B cell (primary cell): Measurements from ENCODE around the gene MVB12B. TPM values are rescaled to one million over a fixed set of nuclear protein-coding genes. Genes with fewer than 3 reads are reported as not detected.

Source experiments
- ATAC-seq: fragments of 200-7000 bp; cut with Tn5 transposase; one replicate; pipeline ENCODE4 v1.10.0; 2021; ENCODE audit warnings: low read depth, mild to moderate bottlenecking, moderate number of reproducible peaks, moderate library complexity
- CTCF ChIA-PET: fragments of 350-600 bp; sonication (Branson Sonifier 250); formaldehyde crosslinking; loops from one replicate; lab custom pipeline; 2021; ENCODE audit warnings: antibody characterized with exemption, inconsistent platforms; lab: Charles Lee
- POLR2A ChIA-PET: fragments of 350-600 bp; sonication (Branson Sonifier 250); formaldehyde crosslinking; loops from one replicate; lab custom pipeline; 2021; ENCODE audit warnings: antibody characterized with exemption; lab: Charles Lee
- DNase-seq: peaks from one replicate; pipeline ENCODE4 v3.0.0; 2013
- H2AFZ ChIP-seq: 2 replicates; pipeline ENCODE4 v1.6.1; 2012; ENCODE audit warnings: mild to moderate bottlenecking, low read depth, low read length; ENCODE audit not compliant: insufficient read depth, poor library complexity, severe bottlenecking
- H3K27ac ChIP-seq, 2 donors: 1 replicate in 1 of 2; 2 replicates in 1 of 2; pipeline ENCODE4 v1.5.1; 2012 to 2013; ENCODE audit warnings: low read length in 2 of 2, mild to moderate bottlenecking in 2 of 2, moderate library complexity in 1 of 2
- H3K27me3 ChIP-seq, 4 experiments: fragments of 200-600 bp in 1 of 4; sonication (generic) in 1 of 4; replicated peaks in 1 of 4; 1 replicate in 2 of 4; 2 replicates in 2 of 4; pipeline versions ENCODE4 v1.6.1 to v1.7.0; 2013 to 2016; ENCODE audit warnings: low read length in 3 of 4, mild to moderate bottlenecking in 2 of 4, mixed read lengths in 1 of 4, moderate library complexity in 1 of 4; ENCODE audit not compliant: insufficient read depth in 4 of 4, control insufficient read depth in 3 of 4; ENCODE audit errors: control extremely low read depth in 1 of 4
- H3K36me3 ChIP-seq, 2 experiments: replicated peaks in 1 of 2; 1 replicate in 1 of 2; 2 replicates in 1 of 2; pipeline versions ENCODE4 v1.6.1 to v1.7.1; 2013; ENCODE audit warnings: low read length in 1 of 2; ENCODE audit not compliant: insufficient read depth in 2 of 2, control insufficient read depth in 1 of 2; ENCODE audit errors: control extremely low read depth in 1 of 2, extremely low read depth in 1 of 2
- H3K4me1 ChIP-seq, 2 donors: fragments of 200-600 bp in 1 of 2; sonication (generic) in 1 of 2; 1 replicate in 1 of 2; 2 replicates in 1 of 2; pipeline versions ENCODE4 v1.5.1 to v1.6.1; 2013 to 2017; ENCODE audit warnings: low read length in 2 of 2; ENCODE audit not compliant: control insufficient read depth in 2 of 2, insufficient read depth in 2 of 2
- H3K4me2 ChIP-seq: replicated peaks from 2 replicates; pipeline ENCODE3; 2012; ENCODE audit warnings: mild to moderate bottlenecking, low read depth, low read length; ENCODE audit not compliant: poor library complexity, severe bottlenecking
- H3K4me3 ChIP-seq, 5 experiments: fragments of 200-600 bp in 1 of 5; sonication (generic) in 1 of 5; 1 replicate in 3 of 5; 2 replicates in 2 of 5; pipeline versions ENCODE4 v1.5.1 to v1.7.0; 2011 to 2016; ENCODE audit warnings: low read length in 4 of 5, mild to moderate bottlenecking in 4 of 5, low read depth in 2 of 5, control low read depth in 1 of 5, moderate library complexity in 1 of 5; ENCODE audit not compliant: insufficient read depth in 1 of 5; ENCODE audit errors: control extremely low read depth in 1 of 5, extremely low read depth in 1 of 5
- H3K79me2 ChIP-seq: fragments of 200-600 bp; sonication (generic); one replicate; pipeline ENCODE4 v1.6.0; 2016; ENCODE audit warnings: low read length; ENCODE audit not compliant: control insufficient read depth, insufficient read depth
- H3K9ac ChIP-seq: fragments of 200-600 bp; sonication (generic); 2 replicates; pipeline ENCODE4 v1.6.1; 2017; ENCODE audit warnings: mild to moderate bottlenecking, low read length, moderate library complexity
- H3K9me3 ChIP-seq, 3 donors: one replicate each; pipeline versions ENCODE4 v1.6.1 to v1.7.1; 2013; ENCODE audit warnings: low read length in 2 of 3; ENCODE audit not compliant: control insufficient read depth in 2 of 3, insufficient read depth in 1 of 3; ENCODE audit errors: control extremely low read depth in 1 of 3
- H4K20me1 ChIP-seq: 2 replicates; pipeline ENCODE4 v1.6.0; 2012; ENCODE audit warnings: mild to moderate bottlenecking, low read length; ENCODE audit not compliant: insufficient read depth, control insufficient read depth, poor library complexity, severe bottlenecking
- H3K27ac Mint-ChIP-seq: one replicate; pipeline ENCODE4 v1.8.0; 2021; ENCODE audit warnings: mixed read lengths
- H3K27me3 Mint-ChIP-seq: one replicate; pipeline ENCODE4 v1.8.0; 2021; ENCODE audit warnings: mixed read lengths
- H3K4me1 Mint-ChIP-seq: one replicate; pipeline ENCODE4 v1.8.0; 2021; ENCODE audit warnings: mixed read lengths
- H3K4me3 Mint-ChIP-seq: one replicate; pipeline ENCODE4 v1.8.0; 2021; ENCODE audit warnings: mixed read lengths
- H3K9me3 Mint-ChIP-seq: one replicate; pipeline ENCODE4 v1.8.0; 2022; ENCODE audit warnings: mixed read lengths; ENCODE audit not compliant: insufficient read depth
- CTCF ChIP-seq: fragments of 200-600 bp; IDR thresholded peaks from one replicate; pipeline ENCODE4 v1.8.0; 2022; ENCODE audit warnings: antibody characterized with exemption, mild to moderate bottlenecking
- EZH2 ChIP-seq: IDR thresholded peaks from 2 replicates; pipeline ENCODE4 v1.6.1; 2012; ENCODE audit warnings: borderline replicate concordance, low read depth, mild to moderate bottlenecking, moderate library complexity, low read length; ENCODE audit not compliant: insufficient read depth, poor library complexity, severe bottlenecking
- WGBS: methylation state at CpG from one replicate; pipeline ENCODE4 v1.1.5; 2013; ENCODE audit warnings: missing lambda C conversion rate; ENCODE audit not compliant: insufficient coverage; 5-methylcytosine and 5-hydroxymethylcytosine counted together
- intact Hi-C: fragments of 100-400 bp; cut with micrococcal nuclease; formaldehyde crosslinking; loops from one replicate; pipeline ENCODE4 v1.10.0; 2022
- polyA plus RNA-seq: library from polyadenylated mRNA; depleted of rRNA; stranded (reverse); fragments of >200 nt; gene quantifications from 2 replicates; pipeline ENCODE4 v1.2.3, GENCODE V29; 2012
- total RNA-seq, 2 donors: library from RNA; stranded (reverse); fragments of 120-200 nt in 1 of 2; gene quantifications; 1 replicate in 1 of 2; 2 replicates in 1 of 2; pipeline versions ENCODE4 v1.2.3 to v1.2.4, GENCODE V29; 2013 to 2022

MVB12B gene
- total and polyA plus RNA-seq, 2 donors (not counting 1 experiment from before 2014, with no cell fraction given): 1.2 to 9.8 TPM

GRCh38 chr9:126474206-126474765 lies 147.7 kb downstream of the MVB12B start:
- WGBS: 98% methylated on average over 5 of the region's 7 CpGs
- no peaks in the 10 kb centered on the region for H3K36me3 ChIP-seq
- no peaks in the 10 kb centered on the region for H4K20me1 ChIP-seq
- no peak for ATAC-seq
- no peak overlapping the region for H2AFZ ChIP-seq
- peaks cover 3% of the 10 kb centered on the region for H3K9me3 Mint-ChIP-seq
- CTCF ChIA-PET: interaction anchor here (0.6 to 7.9 kb wide), 6 partner anchors 17 to 454 kb away, joined by 3 to 73 read pairs (median 8); no protein-coding TSS in a partner anchor
- intact Hi-C loops: loop anchor here (5.0 kb wide), 1 partner anchor 77 kb away; no protein-coding TSS in a partner anchor
- DNase-seq: no peak
- peaks cover 0 to 14% (median 3%) of the 10 kb centered on the region in 3 donors for H3K9me3 ChIP-seq
- no peaks in the 10 kb centered on the region for H3K27me3 ChIP-seq
- H3K27me3 Mint-ChIP-seq: no peaks in the 10 kb centered on the region
- POLR2A ChIA-PET: no interaction called here
- no peak overlapping the region for H3K27ac Mint-ChIP-seq
- H3K9ac ChIP-seq: no peak overlapping the region
- H3K4me3 ChIP-seq: no peak overlapping the region
- peaks cover 42% of the 10 kb centered on the region for H3K4me1 Mint-ChIP-seq
- no peak overlapping the region for H3K4me3 Mint-ChIP-seq
- peaks cover 32 to 37% of the 10 kb centered on the region in 2 donors for H3K4me1 ChIP-seq
- TF ChIP-seq CTCF (no peak), EZH2 (no peak)
- H3K27ac ChIP-seq: no peak overlapping the region
- H3K79me2 ChIP-seq: no peaks in the 10 kb centered on the region
- H3K4me2 ChIP-seq: no peak overlapping the region

GRCh38 chr9:126474786-126475485 lies 148.3 kb downstream of the MVB12B start:
- H3K27me3 Mint-ChIP-seq: no peaks in the 10 kb centered on the region
- 96% methylated on average over 13 of the region's 14 CpGs for WGBS
- H3K9me3 Mint-ChIP-seq: peaks cover 3% of the 10 kb centered on the region
- H3K4me1 Mint-ChIP-seq: peaks cover 36% of the 10 kb centered on the region
- TF ChIP-seq EZH2 (no peak), CTCF (no peak)
- Histone ChIP-seq H3K4me2 (no peak overlapping the region), H3K36me3 (no peaks in the 10 kb centered on the region), H3K27me3 (no peaks in the 10 kb centered on the region), H3K79me2 (no peaks in the 10 kb centered on the region), H3K9ac (no peak overlapping the region), H3K27ac (no peak overlapping the region), H4K20me1 (no peaks in the 10 kb centered on the region), H3K4me3 (no peak overlapping the region), H3K4me1 (peaks cover 26 to 30% of the 10 kb centered on the region in 2 donors), H3K9me3 (peaks cover 0 to 14% (median 3%) of the 10 kb centered on the region in 3 donors), H2AFZ (no peak overlapping the region)
- no peak overlapping the region for H3K4me3 Mint-ChIP-seq
- H3K27ac Mint-ChIP-seq: no peak overlapping the region
- ChIA-PET CTCF (interaction anchor here (1.1 to 7.9 kb wide), 2 partner anchors 16 to 157 kb away, joined by 3 to 73 read pairs; no protein-coding TSS in a partner anchor), POLR2A (no interaction called here)
- ATAC-seq (no peak), DNase-seq (no peak)
- intact Hi-C loops: loop anchor here (5.0 kb wide), 1 partner anchor 78 kb away; no protein-coding TSS in a partner anchor
